WTC11 (cell line): ENCODE measurements around the gene ALK. TPM values are rescaled to one million over a fixed set of nuclear protein-coding genes. Genes with fewer than 3 reads are reported as not detected.
"Not testable (repeated sequence)": the region's sequence is repeated elsewhere in the genome, so short reads cannot be mapped to it uniquely, and the experiment has no call there.

ENCODE experiments used
- ATAC-seq: fragments of 200-7000 bp; cut with Tn5 transposase; 2 replicates; pipeline ENCODE4 v1.10.0; 2021; ENCODE audit warnings: mild to moderate bottlenecking, moderate library complexity
- CTCF ChIA-PET: fragments of 300-600 bp; sonication (Branson Sonifier 250); formaldehyde crosslinking; loops from one replicate; lab custom pipeline; 2021; ENCODE audit warnings: antibody characterized with exemption; lab: Charles Lee
- POLR2A ChIA-PET: fragments of 350-600 bp; sonication (Branson Sonifier 250); formaldehyde crosslinking; loops from one replicate; lab custom pipeline; 2021; ENCODE audit warnings: antibody characterized with exemption; lab: Charles Lee
- DNase-seq: peaks from one replicate; pipeline ENCODE4 v3.0.0; 2021; ENCODE audit warnings: low spot score
- H3K27ac Mint-ChIP-seq: 2 replicates; pipeline ENCODE4 v1.8.0; 2021; ENCODE audit warnings: mixed read lengths
- H3K27me3 Mint-ChIP-seq: 2 replicates; pipeline ENCODE4 v1.8.0; 2021; ENCODE audit warnings: low read depth, mild to moderate bottlenecking, moderate library complexity, mixed read lengths
- H3K36me3 Mint-ChIP-seq: 2 replicates; pipeline ENCODE4 v1.8.0; 2021; ENCODE audit warnings: mixed read lengths
- H3K4me1 Mint-ChIP-seq: 2 replicates; pipeline ENCODE4 v1.8.0; 2022; ENCODE audit warnings: mixed read lengths
- H3K4me3 Mint-ChIP-seq: 2 replicates; pipeline ENCODE4 v1.8.0; 2021; ENCODE audit warnings: mild to moderate bottlenecking, moderate library complexity, mixed read lengths
- H3K9me3 Mint-ChIP-seq: 2 replicates; pipeline ENCODE4 v1.8.0; 2021; ENCODE audit warnings: mixed read lengths
- ATF1 ChIP-seq: sonication (generic); formaldehyde crosslinking; IDR thresholded peaks from 2 replicates; pipeline ENCODE4 v1.8.1; 2023; ENCODE audit warnings: mild to moderate bottlenecking, moderate library complexity, missing genetic modification reagents
- EMX1 ChIP-seq: fragments of 250-450 bp; sonication (Bioruptor Pico); IDR thresholded peaks from 2 replicates; pipeline ENCODE4 v1.8.0; 2021; ENCODE audit warnings: mild to moderate bottlenecking
- ERG ChIP-seq: fragments of 250-450 bp; sonication (Bioruptor Pico); IDR thresholded peaks from 2 replicates; pipeline ENCODE4 v1.8.0; 2021; ENCODE audit warnings: mild to moderate bottlenecking
- FOXJ3 ChIP-seq: sonication (generic); formaldehyde crosslinking; IDR thresholded peaks from 2 replicates; pipeline ENCODE4 v1.9.0; 2021; ENCODE audit warnings: missing genetic modification reagents, mild to moderate bottlenecking, borderline replicate concordance
- FOXP1 ChIP-seq: sonication (generic); formaldehyde crosslinking; IDR thresholded peaks from 2 replicates; pipeline ENCODE4 v1.8.0; 2022; ENCODE audit warnings: missing genetic modification reagents, mild to moderate bottlenecking, moderate library complexity, borderline replicate concordance
- JUN ChIP-seq: sonication (generic); formaldehyde crosslinking; IDR thresholded peaks from 2 replicates; pipeline ENCODE4 v1.8.0; 2023; ENCODE audit warnings: mild to moderate bottlenecking, missing genetic modification reagents
- KAT7 ChIP-seq: sonication (generic); formaldehyde crosslinking; IDR thresholded peaks from 2 replicates; pipeline ENCODE4 v1.8.1; 2023; ENCODE audit warnings: missing genetic modification reagents, mild to moderate bottlenecking, borderline replicate concordance
- SMAD4 ChIP-seq: sonication (generic); formaldehyde crosslinking; IDR thresholded peaks from 2 replicates; pipeline ENCODE4 v1.8.0; 2022; ENCODE audit warnings: mild to moderate bottlenecking, missing genetic modification reagents
- TEAD1 ChIP-seq: sonication (generic); formaldehyde crosslinking; IDR thresholded peaks from 2 replicates; pipeline ENCODE4 v1.8.0; 2022; ENCODE audit warnings: mild to moderate bottlenecking, missing genetic modification reagents
- ZBTB43 ChIP-seq: sonication (generic); formaldehyde crosslinking; IDR thresholded peaks from 2 replicates; pipeline ENCODE4 v1.8.1; 2023; ENCODE audit warnings: mild to moderate bottlenecking, missing genetic modification reagents
- ZMAT4 ChIP-seq: fragments of 250-450 bp; sonication (Bioruptor Pico); IDR thresholded peaks from 2 replicates; pipeline ENCODE4 v1.9.0; 2021; ENCODE audit warnings: mild to moderate bottlenecking
- ZNF121 ChIP-seq: sonication (generic); formaldehyde crosslinking; IDR thresholded peaks from 2 replicates; pipeline ENCODE4 v1.8.0; 2023; ENCODE audit warnings: missing genetic modification reagents
- ZNF219 ChIP-seq: sonication (generic); formaldehyde crosslinking; IDR thresholded peaks from 2 replicates; pipeline ENCODE4 v1.8.0; 2023; ENCODE audit warnings: missing genetic modification reagents, mild to moderate bottlenecking, borderline replicate concordance
- ZNF263 ChIP-seq: sonication (generic); formaldehyde crosslinking; IDR thresholded peaks from 2 replicates; pipeline ENCODE4 v1.8.1; 2022; ENCODE audit warnings: low read depth, mild to moderate bottlenecking, moderate library complexity, missing genetic modification reagents
- ZNF396 ChIP-seq: fragments of 250-450 bp; sonication (Bioruptor Pico); IDR thresholded peaks from 2 replicates; pipeline ENCODE4 v1.8.0; 2021; ENCODE audit warnings: mild to moderate bottlenecking, moderate library complexity, borderline replicate concordance
- ZNF416 ChIP-seq: fragments of 250-450 bp; sonication (Bioruptor Pico); IDR thresholded peaks from 2 replicates; pipeline ENCODE4 v1.9.0; 2021; ENCODE audit warnings: mild to moderate bottlenecking, inconsistent platforms
- total RNA-seq: library from RNA; stranded (reverse); gene quantifications from 3 replicates; pipeline ENCODE4 v1.2.3, GENCODE V29; 2021
- TF ChIP-seq, protein P1 (sequence below): sonication (generic); formaldehyde crosslinking; IDR thresholded peaks from 2 replicates; pipeline ENCODE4 v1.8.1; 2023; ENCODE audit warnings: mild to moderate bottlenecking, missing genetic modification reagents, moderate library complexity
- TF ChIP-seq, protein P2 (sequence below): sonication (generic); formaldehyde crosslinking; IDR thresholded peaks from 2 replicates; pipeline ENCODE4 v1.8.0; 2022; ENCODE audit warnings: mild to moderate bottlenecking, missing genetic modification reagents

The ALK gene
- total RNA-seq, 1 experiment from 2014 or later: not detected

DNA sequence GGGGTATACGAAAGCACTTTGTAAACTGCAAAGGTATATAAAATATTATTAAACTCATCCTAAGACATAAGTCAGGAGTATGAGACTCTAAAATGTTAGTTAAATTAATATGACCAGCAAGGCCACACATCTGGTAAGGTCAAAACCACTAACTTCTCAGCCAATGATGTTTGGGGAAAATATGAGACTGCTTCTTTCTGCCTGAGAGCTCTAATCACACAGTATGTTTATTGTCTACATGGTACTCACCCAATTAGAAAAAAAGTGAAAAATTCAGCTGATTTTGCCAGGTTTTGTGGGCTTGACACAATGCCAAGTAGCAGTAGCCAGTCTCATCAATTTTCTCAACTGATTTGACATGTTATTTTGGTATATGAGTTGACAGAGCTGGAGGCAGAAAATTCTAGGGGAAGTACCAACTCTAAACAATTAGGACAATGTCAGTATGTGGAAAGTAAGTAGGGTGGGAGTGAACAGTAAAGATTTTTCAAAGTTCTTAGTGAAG is 87.3 kb downstream of the ALK start (continued):
- TF ChIP-seq, protein P1, sequence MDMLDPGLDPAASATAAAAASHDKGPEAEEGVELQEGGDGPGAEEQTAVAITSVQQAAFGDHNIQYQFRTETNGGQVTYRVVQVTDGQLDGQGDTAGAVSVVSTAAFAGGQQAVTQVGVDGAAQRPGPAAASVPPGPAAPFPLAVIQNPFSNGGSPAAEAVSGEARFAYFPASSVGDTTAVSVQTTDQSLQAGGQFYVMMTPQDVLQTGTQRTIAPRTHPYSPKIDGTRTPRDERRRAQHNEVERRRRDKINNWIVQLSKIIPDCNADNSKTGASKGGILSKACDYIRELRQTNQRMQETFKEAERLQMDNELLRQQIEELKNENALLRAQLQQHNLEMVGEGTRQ (CRISPR knock-in tag): no peak
- TF ChIP-seq ERG (CRISPR knock-in tag) (no peak), FOXP1 (CRISPR knock-in tag) (no peak), ZNF263 (CRISPR knock-in tag) (no peak), ZBTB43 (CRISPR knock-in tag) (no peak), ATF1 (no peak)

DNA sequence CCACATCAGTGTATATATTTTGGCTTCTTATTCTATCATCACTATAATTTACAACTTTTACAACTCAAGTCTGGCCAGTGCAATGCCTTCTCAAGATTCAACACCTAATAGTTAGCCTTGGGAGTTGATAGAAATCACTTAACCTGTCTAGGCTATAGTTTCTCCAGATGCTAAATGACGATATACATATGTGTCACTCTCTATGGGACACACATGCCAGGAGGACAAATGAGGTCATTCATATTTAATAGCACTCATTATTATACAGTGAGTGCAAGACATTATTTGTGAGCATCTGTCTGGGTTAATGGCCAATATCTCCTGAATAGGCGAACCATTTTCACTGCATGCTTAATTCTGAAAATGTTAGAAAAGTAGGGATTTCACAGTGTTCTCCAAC is 89.8 kb downstream of the ALK start:
- no peak for DNase-seq
- TF ChIP-seq ZNF416 (CRISPR knock-in tag): no peak
- TF ChIP-seq, protein P2, sequence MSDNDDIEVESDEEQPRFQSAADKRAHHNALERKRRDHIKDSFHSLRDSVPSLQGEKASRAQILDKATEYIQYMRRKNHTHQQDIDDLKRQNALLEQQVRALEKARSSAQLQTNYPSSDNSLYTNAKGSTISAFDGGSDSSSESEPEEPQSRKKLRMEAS (CRISPR knock-in tag): no peak
- TF ChIP-seq ZNF219: no peak
- TF ChIP-seq SMAD4 (CRISPR knock-in tag): no peak
- TF ChIP-seq ZNF263 (CRISPR knock-in tag): no peak
- TF ChIP-seq ZMAT4 (CRISPR knock-in tag): no peak
- TF ChIP-seq FOXJ3: no peak
- TF ChIP-seq ZNF396: no peak
- no peak for TF ChIP-seq ZNF121
- no peak for TF ChIP-seq TEAD1 (CRISPR knock-in tag)
- no peak for ATAC-seq
- POLR2A ChIA-PET: no interaction called here
- peaks cover 39% of the 10 kb centered on the region for H3K9me3 Mint-ChIP-seq
- peaks cover 5% of the 10 kb centered on the region; the same call in 1 of the 2 replicates for H3K27me3 Mint-ChIP-seq
- H3K27ac Mint-ChIP-seq: no peak overlapping the region
- CTCF ChIA-PET: no interaction called here
- no peaks in the 10 kb centered on the region for H3K4me1 Mint-ChIP-seq
- H3K36me3 Mint-ChIP-seq: 0 out of 2 replicates have a peak, but pooled peaks cover 3% of the 10 kb centered on the region
- H3K4me3 Mint-ChIP-seq: no peak overlapping the region

- Mint-ChIP-seq H3K27ac (no peak overlapping the region), H3K9me3 (peaks cover 43% of the 10 kb centered on the region), H3K4me3 (no peak overlapping the region), H3K4me1 (no peaks in the 10 kb centered on the region), H3K36me3 (peaks cover 11% of the 10 kb centered on the region), H3K27me3 (no peaks in the 10 kb centered on the region; the same call in 1 of the 2 replicates)
- ChIA-PET POLR2A (no interaction called here), CTCF (no interaction called here)
- DNase-seq: no peak
- ATAC-seq: no peak
- TF ChIP-seq, protein P1 (CRISPR knock-in tag): no peak
- TF ChIP-seq ZMAT4 (CRISPR knock-in tag): no peak
- no peak for TF ChIP-seq EMX1 (CRISPR knock-in tag)
- no peak for TF ChIP-seq JUN (CRISPR knock-in tag)
- TF ChIP-seq ATF1: no peak
- TF ChIP-seq KAT7 (CRISPR knock-in tag): no peak
- no peak for TF ChIP-seq ZNF219
Measured at GRCh38 chr2:29829841-29830240, 91.5 kb downstream of the ALK start.

GRCh38 chr2:29824145-29824544 is 97.2 kb downstream of the ALK start:
- CTCF ChIA-PET, POLR2A ChIA-PET, H3K27ac Mint-ChIP-seq, H3K4me1 Mint-ChIP-seq, H3K4me3 Mint-ChIP-seq, H3K27me3 Mint-ChIP-seq, DNase-seq, ATAC-seq: not testable (repeated sequence)
- H3K9me3 Mint-ChIP-seq: peaks cover 59% of the 10 kb centered on the region
- peaks cover 33% of the 10 kb centered on the region for H3K36me3 Mint-ChIP-seq
